Neuronal stem cell (in vitro differentiated cells): ENCODE results near the gene NSUN6.

ENCODE experiments used
- DNase-seq: peaks from one replicate; pipeline ENCODE4 v3.0.0-alpha.2; 2013; ENCODE audit warnings: low spot score
- H2AFZ ChIP-seq: one replicate; pipeline ENCODE4 v1.6.1; 2013; ENCODE audit warnings: mild to moderate bottlenecking, low read length, inconsistent platforms
- H2AK5ac ChIP-seq: 2 replicates; pipeline ENCODE4 v1.6.1; 2013; ENCODE audit warnings: low read depth, mild to moderate bottlenecking, inconsistent platforms, low read length, moderate library complexity, mixed read lengths
- H2BK120ac ChIP-seq: 2 replicates; pipeline ENCODE4 v1.6.1; 2013; ENCODE audit warnings: low read depth, mild to moderate bottlenecking, inconsistent platforms, low read length, moderate library complexity, mixed read lengths
- H2BK12ac ChIP-seq: one replicate; pipeline ENCODE4 v1.6.1; 2013; ENCODE audit warnings: low read length, inconsistent platforms
- H2BK15ac ChIP-seq: 2 replicates; pipeline ENCODE4 v1.6.1; 2013; ENCODE audit warnings: mild to moderate bottlenecking, low read length, inconsistent platforms, mixed read lengths
- H2BK5ac ChIP-seq: one replicate; pipeline ENCODE4 v1.6.1; 2013; ENCODE audit warnings: inconsistent platforms, mild to moderate bottlenecking, low read length, moderate library complexity
- H3K14ac ChIP-seq: one replicate; pipeline ENCODE4 v1.6.1; 2013; ENCODE audit warnings: low read length, inconsistent platforms
- H3K18ac ChIP-seq: 2 replicates; pipeline ENCODE4 v1.6.1; 2013; ENCODE audit warnings: low read length, inconsistent platforms
- H3K23ac ChIP-seq: 2 replicates; pipeline ENCODE4 v1.6.1; 2013; ENCODE audit warnings: low read depth, mild to moderate bottlenecking, mixed read lengths, low read length, inconsistent platforms; ENCODE audit not compliant: poor library complexity
- H3K27ac ChIP-seq: replicated peaks from 3 replicates; pipeline ENCODE4 v1.5.1; 2013; ENCODE audit warnings: low read length, inconsistent platforms
- H3K27me3 ChIP-seq, 3 experiments: 2 replicates each; pipeline ENCODE4 v1.6.1; 2013; ENCODE audit warnings: low read length in 3 of 3, mild to moderate bottlenecking in 2 of 3, inconsistent platforms in 1 of 3, low read depth in 1 of 3, mixed read lengths in 1 of 3, moderate library complexity in 1 of 3; ENCODE audit not compliant: control insufficient read depth in 3 of 3, insufficient read depth in 3 of 3
- H3K36me3 ChIP-seq, 2 donors: replicated peaks in 1 of 2; 2 replicates each; pipeline ENCODE4 v1.6.1; 2013; ENCODE audit warnings: low read length in 2 of 2; ENCODE audit not compliant: control insufficient read depth in 2 of 2, insufficient read depth in 2 of 2
- H3K4ac ChIP-seq: 2 replicates; pipeline ENCODE4 v1.6.1; 2013; ENCODE audit warnings: inconsistent platforms, mild to moderate bottlenecking, low read length, moderate library complexity
- H3K4me1 ChIP-seq, 2 donors: 1 replicate in 1 of 2; 2 replicates in 1 of 2; pipeline ENCODE4 v1.6.1; 2013; ENCODE audit warnings: low read length in 2 of 2, low read depth in 1 of 2; ENCODE audit not compliant: control insufficient read depth in 2 of 2, insufficient read depth in 1 of 2
- H3K4me2 ChIP-seq: one replicate; pipeline ENCODE4 v1.6.1; 2013; ENCODE audit warnings: mild to moderate bottlenecking, low read length, inconsistent platforms; ENCODE audit not compliant: insufficient read depth, poor library complexity, severe bottlenecking
- H3K4me3 ChIP-seq, 2 donors: 2 replicates each; pipeline ENCODE4 v1.5.1; 2013; ENCODE audit warnings: low read length in 2 of 2, mild to moderate bottlenecking in 2 of 2, inconsistent platforms in 1 of 2, moderate library complexity in 1 of 2
- H3K79me1 ChIP-seq: one replicate; pipeline ENCODE4 v1.6.1; 2013; ENCODE audit warnings: low read depth, mild to moderate bottlenecking, inconsistent platforms, low read length, moderate library complexity
- H3K9ac ChIP-seq: one replicate; pipeline ENCODE4 v1.6.1; 2013; ENCODE audit warnings: mild to moderate bottlenecking, low read depth, low read length, inconsistent platforms; ENCODE audit not compliant: poor library complexity
- H3K9me3 ChIP-seq, 2 donors: replicated peaks in 1 of 2; 2 replicates each; pipeline versions ENCODE3 to v1.6.1; 2013; ENCODE audit warnings: low read length in 2 of 2, mild to moderate bottlenecking in 2 of 2, inconsistent platforms in 1 of 2, low read depth in 1 of 2, mixed read lengths in 1 of 2, moderate library complexity in 1 of 2; ENCODE audit not compliant: control insufficient read depth in 2 of 2, insufficient read depth in 1 of 2
- H4K8ac ChIP-seq: one replicate; pipeline ENCODE4 v1.6.1; 2013; ENCODE audit warnings: low read depth, mild to moderate bottlenecking, inconsistent platforms, low read length, moderate library complexity
- H4K91ac ChIP-seq: one replicate; pipeline ENCODE4 v1.6.1; 2013; ENCODE audit warnings: low read length, low read depth, mild to moderate bottlenecking, inconsistent platforms; ENCODE audit not compliant: poor library complexity
- WGBS, 2 donors: extraction: QIAGEN DNeasy Blood & Tissue Kit; methylation state at CpG; one replicate each; pipeline ENCODE4 v1.1.7; 2013; ENCODE audit warnings: missing lambda C conversion rate in 2 of 2, mixed read lengths in 1 of 2; ENCODE audit not compliant: insufficient read length in 2 of 2, insufficient replicate concordance in 1 of 2; ENCODE audit errors: extremely low coverage in 2 of 2; 5-methylcytosine and 5-hydroxymethylcytosine counted together

NSUN6 gene

GRCh38 chr10:18687706-18688105, 36.3 kb upstream of the NSUN6 start:
- Histone ChIP-seq H3K14ac (no peak overlapping the region), H3K9me3 (no peaks in the 10 kb centered on the region), H4K91ac (no peak overlapping the region), H3K36me3 (peaks cover 0 to 3% of the 10 kb centered on the region in 2 donors), H3K4ac (no peak overlapping the region), H3K27me3 (no peaks in the 10 kb centered on the region), H3K4me1 (no peaks in the 10 kb centered on the region), H2AFZ (no peak overlapping the region), H2BK12ac (no peak overlapping the region), H3K79me1 (no peaks in the 10 kb centered on the region), H3K9ac (no peak overlapping the region), H2BK120ac (no peak overlapping the region), H3K23ac (no peak overlapping the region), H3K18ac (no peak overlapping the region), H2BK5ac (no peak overlapping the region), H2BK15ac (no peak overlapping the region), H3K4me3 (no peak overlapping the region), H3K4me2 (no peak overlapping the region), H2AK5ac (no peak overlapping the region), H4K8ac (no peak overlapping the region), H3K27ac (no peak overlapping the region)
- WGBS, 2 donors, result no CpG with 5 or more reads among the region's 5 CpGs
- DNase-seq, result no peak

GRCh38 chr10:18687195-18687594, 35.8 kb upstream of the NSUN6 start:
- Histone ChIP-seq H3K14ac (no peak overlapping the region), H3K27me3 (no peaks in the 10 kb centered on the region), H3K79me1 (no peaks in the 10 kb centered on the region), H3K4me1 (no peaks in the 10 kb centered on the region), H3K4me2 (no peak overlapping the region), H2BK12ac (no peak overlapping the region), H4K91ac (no peak overlapping the region), H2BK5ac (no peak overlapping the region), H3K18ac (no peak overlapping the region), H4K8ac (no peak overlapping the region), H2BK15ac (no peak overlapping the region), H2AK5ac (no peak overlapping the region), H2BK120ac (no peak overlapping the region), H3K4me3 (no peak overlapping the region), H2AFZ (no peak overlapping the region), H3K36me3 (peaks cover 0 to 8% of the 10 kb centered on the region in 2 donors), H3K23ac (no peak overlapping the region), H3K27ac (no peak overlapping the region), H3K4ac (no peak overlapping the region), H3K9ac (no peak overlapping the region), H3K9me3 (no peaks in the 10 kb centered on the region)
- DNase-seq, result no peak
- WGBS, 2 donors, result no CpG with 5 or more reads among the region's 7 CpGs

- DNase-seq, result no peak
- WGBS, 2 donors, result no CpG with 5 or more reads among the region's 7 CpGs
- no peak overlapping the region for H3K9ac ChIP-seq
Observed at GRCh38 chr10:18685555-18685954, 34.2 kb upstream of the NSUN6 start.

GRCh38 chr10:18684953-18685352, 33.6 kb upstream of the NSUN6 start:
- H2AK5ac ChIP-seq, result no peak overlapping the region
- H2BK12ac ChIP-seq, result no peak overlapping the region
- H3K18ac ChIP-seq, result no peak overlapping the region
- no peaks in the 10 kb centered on the region for H3K79me1 ChIP-seq
- no peak overlapping the region for H2BK15ac ChIP-seq
- no peaks in the 10 kb centered on the region for H3K27me3 ChIP-seq
- H2BK120ac ChIP-seq, result no peak overlapping the region
- H3K36me3 ChIP-seq, result peaks cover 0 to 30% of the 10 kb centered on the region in 2 donors
- WGBS, 2 donors, result no CpG with 5 or more reads among the region's 3 CpGs
- H2BK5ac ChIP-seq, result no peak overlapping the region
- H3K23ac ChIP-seq, result no peak overlapping the region
- H2AFZ ChIP-seq, result no peak overlapping the region
- no peak overlapping the region for H4K91ac ChIP-seq
- DNase-seq, result no peak
- no peak overlapping the region for H3K4me2 ChIP-seq
- no peak overlapping the region for H3K9ac ChIP-seq
- H3K9me3 ChIP-seq, result no peaks in the 10 kb centered on the region
- no peak overlapping the region for H3K27ac ChIP-seq
- no peaks in the 10 kb centered on the region for H3K4me1 ChIP-seq
- H4K8ac ChIP-seq, result no peak overlapping the region
- no peak overlapping the region for H3K14ac ChIP-seq
- no peak overlapping the region for H3K4me3 ChIP-seq
- H3K4ac ChIP-seq, result no peak overlapping the region

More at GRCh38 chr10:18685555-18685954, 34.2 kb upstream of the NSUN6 start:
- Histone ChIP-seq H3K4ac (no peak overlapping the region), H4K8ac (no peak overlapping the region), H3K27me3 (no peaks in the 10 kb centered on the region), H3K4me3 (no peak overlapping the region), H4K91ac (no peak overlapping the region), H3K23ac (no peak overlapping the region), H3K4me2 (no peak overlapping the region), H2AK5ac (no peak overlapping the region), H3K9me3 (no peaks in the 10 kb centered on the region), H3K36me3 (peaks cover 0 to 24% of the 10 kb centered on the region in 2 donors), H3K18ac (no peak overlapping the region), H2BK15ac (no peak overlapping the region), H2BK5ac (no peak overlapping the region), H2BK12ac (no peak overlapping the region), H3K27ac (no peak overlapping the region), H3K79me1 (no peaks in the 10 kb centered on the region), H3K4me1 (no peaks in the 10 kb centered on the region), H2BK120ac (no peak overlapping the region), H2AFZ (no peak overlapping the region), H3K14ac (no peak overlapping the region)
